Liver (tissue), 9 donors: Measurements from ENCODE around the gene FXYD7. TPM values are rescaled to one million over a fixed set of nuclear protein-coding genes. Genes with fewer than 3 reads are reported as not detected.

Experiments
- DNase-seq: peaks from one replicate; pipeline ENCODE4 v3.0.0-alpha.2; 2017; ENCODE audit warnings: low spot score
- H3K27ac ChIP-seq, 2 donors: one replicate each; pipeline ENCODE4 v1.7.0; 2013; ENCODE audit warnings: inconsistent platforms in 2 of 2, low read length in 2 of 2, control low read depth in 1 of 2, low read depth in 1 of 2, mild to moderate bottlenecking in 1 of 2
- H3K27me3 ChIP-seq, 4 donors: one replicate each; pipeline versions ENCODE4 v1.6.1 to v1.7.0; 2013; ENCODE audit warnings: low read length in 3 of 4, inconsistent platforms in 1 of 4, mild to moderate bottlenecking in 1 of 4, moderate library complexity in 1 of 4; ENCODE audit not compliant: control insufficient read depth in 4 of 4, insufficient read depth in 4 of 4
- H3K36me3 ChIP-seq, 4 donors: one replicate each; pipeline versions ENCODE4 v1.6.1 to v1.7.0; 2013; ENCODE audit warnings: low read length in 3 of 4, mild to moderate bottlenecking in 3 of 4, low read depth in 1 of 4, moderate library complexity in 1 of 4; ENCODE audit not compliant: control insufficient read depth in 4 of 4, insufficient read depth in 3 of 4
- H3K4me1 ChIP-seq, 4 donors: one replicate each; pipeline versions ENCODE4 v1.6.1 to v1.7.0; 2013; ENCODE audit warnings: low read length in 3 of 4, mild to moderate bottlenecking in 3 of 4, moderate library complexity in 1 of 4; ENCODE audit not compliant: control insufficient read depth in 4 of 4, insufficient read depth in 4 of 4
- H3K4me3 ChIP-seq, 3 donors: one replicate each; pipeline versions ENCODE4 v1.6.1 to v1.7.0; 2013; ENCODE audit warnings: low read length in 3 of 3, control low read depth in 1 of 3, low read depth in 1 of 3, mild to moderate bottlenecking in 1 of 3
- H3K9ac ChIP-seq, 2 donors: one replicate each; pipeline ENCODE4 v1.7.0; 2013; ENCODE audit warnings: low read length in 2 of 2, mild to moderate bottlenecking in 2 of 2, moderate library complexity in 2 of 2, control low read depth in 1 of 2, low read depth in 1 of 2
- H3K9me3 ChIP-seq, 4 donors: one replicate each; pipeline versions ENCODE4 v1.6.1 to v1.7.0; 2013; ENCODE audit warnings: low read length in 3 of 4; ENCODE audit not compliant: control insufficient read depth in 4 of 4
- EGR1 ChIP-seq, 2 donors: IDR thresholded peaks; 2 replicates each; pipeline ENCODE4 v1.6.1; 2016 to 2018; ENCODE audit warnings: antibody characterized with exemption in 2 of 2, low read depth in 2 of 2
- FOXA1 ChIP-seq: IDR thresholded peaks from 2 replicates; pipeline ENCODE4 v1.6.1; 2016; ENCODE audit warnings: antibody characterized with exemption
- FOXA2 ChIP-seq: IDR thresholded peaks from 2 replicates; pipeline ENCODE4 v1.6.1; 2016; ENCODE audit warnings: antibody characterized with exemption
- GABPA ChIP-seq, 2 donors: IDR thresholded peaks in 1 of 2; conservative IDR thresholded peaks in 1 of 2; 2 replicates each; pipeline ENCODE4 v1.6.1; 2016; ENCODE audit warnings: antibody characterized with exemption in 2 of 2, mild to moderate bottlenecking in 1 of 2, moderate library complexity in 1 of 2
- HNF4A ChIP-seq, 2 donors: conservative IDR thresholded peaks; 2 replicates each; pipeline ENCODE4 v1.6.1; 2016; ENCODE audit warnings: antibody characterized with exemption in 2 of 2, mild to moderate bottlenecking in 2 of 2
- HNF4G ChIP-seq: IDR thresholded peaks from 2 replicates; pipeline ENCODE4 v1.6.1; 2016; ENCODE audit warnings: antibody characterized with exemption
- JUND ChIP-seq, 2 donors: IDR thresholded peaks; 2 replicates each; pipeline ENCODE4 v1.6.1; 2016; ENCODE audit warnings: antibody characterized with exemption in 2 of 2
- NR2F2 ChIP-seq: IDR thresholded peaks from 2 replicates; pipeline ENCODE4 v1.6.1; 2016; ENCODE audit warnings: antibody characterized with exemption
- RAD21 ChIP-seq, 2 donors: IDR thresholded peaks; 2 replicates each; pipeline ENCODE4 v1.6.1; 2016; ENCODE audit warnings: antibody characterized with exemption in 2 of 2, mild to moderate bottlenecking in 2 of 2
- RXRA ChIP-seq, 2 donors: IDR thresholded peaks; 2 replicates each; pipeline ENCODE4 v1.6.1; 2017 to 2018; ENCODE audit warnings: antibody characterized with exemption in 2 of 2, mild to moderate bottlenecking in 1 of 2
- SP1 ChIP-seq: IDR thresholded peaks from 2 replicates; pipeline ENCODE4 v1.6.1; 2018; ENCODE audit warnings: antibody characterized with exemption, mild to moderate bottlenecking
- TAF1 ChIP-seq: conservative IDR thresholded peaks from 2 replicates; pipeline ENCODE4 v1.6.1; 2016; ENCODE audit warnings: antibody characterized with exemption, mild to moderate bottlenecking
- YY1 ChIP-seq: IDR thresholded peaks from 2 replicates; pipeline ENCODE4 v1.6.1; 2016; ENCODE audit warnings: antibody characterized with exemption, mild to moderate bottlenecking
- WGBS: extraction: QIAGEN DNeasy Blood & Tissue Kit; methylation state at CpG from one replicate; pipeline ENCODE4 v1.1.7; 2013; 5-methylcytosine and 5-hydroxymethylcytosine counted together
- polyA plus RNA-seq, 2 donors: library from polyadenylated mRNA; stranded (reverse) in 1 of 2; unstranded in 1 of 2; fragments of 200-250 nt in 1 of 2; fragments of >200 nt in 1 of 2; fragmentation: Nextera tagmentation in 1 of 2; extraction: Ambion mirVana in 1 of 2; gene quantifications; one replicate each; pipeline versions ENCODE4 v1.2.1 to v1.2.3, GENCODE V29; 2013 to 2015
- total RNA-seq, 2 donors: library from RNA; depleted of rRNA; stranded (reverse); fragments of >200 nt; gene quantifications; one replicate each; pipeline ENCODE4 v1.2.3, GENCODE V29; 2014
- TF ChIP-seq, protein P1 (sequence below): fragments of 150-350 bp; IDR thresholded peaks from 2 replicates; pipeline ENCODE4 v1.5.1; 2017; ENCODE audit warnings: improper control_type of control experiment, low read depth, low read length; ENCODE audit not compliant: missing input control
- TF ChIP-seq, protein P2 (sequence below): IDR thresholded peaks from 2 replicates; pipeline ENCODE4 v1.6.1; 2016; ENCODE audit warnings: antibody characterized with exemption
- TF ChIP-seq, protein P3 (sequence below): IDR thresholded peaks from 2 replicates; pipeline ENCODE4 v1.6.1; 2016; ENCODE audit warnings: antibody characterized with exemption
- TF ChIP-seq, protein P4 (sequence below): IDR thresholded peaks from 2 replicates; pipeline ENCODE4 v1.6.1; 2016; ENCODE audit warnings: antibody characterized with exemption, mild to moderate bottlenecking
- TF ChIP-seq, protein P5 (sequence below): IDR thresholded peaks from 2 replicates; pipeline ENCODE4 v1.6.1; 2016; ENCODE audit warnings: antibody characterized with exemption
- donor health status: healthy.
- donor health status: healthy.
- donor health status: healthy.
- donor health status: healthy.
- donor health status: healthy.

FXYD7 gene
- total and polyA plus RNA-seq, 4 donors, result 0.08 to 0.09 TPM; not detected in 2

DNA sequence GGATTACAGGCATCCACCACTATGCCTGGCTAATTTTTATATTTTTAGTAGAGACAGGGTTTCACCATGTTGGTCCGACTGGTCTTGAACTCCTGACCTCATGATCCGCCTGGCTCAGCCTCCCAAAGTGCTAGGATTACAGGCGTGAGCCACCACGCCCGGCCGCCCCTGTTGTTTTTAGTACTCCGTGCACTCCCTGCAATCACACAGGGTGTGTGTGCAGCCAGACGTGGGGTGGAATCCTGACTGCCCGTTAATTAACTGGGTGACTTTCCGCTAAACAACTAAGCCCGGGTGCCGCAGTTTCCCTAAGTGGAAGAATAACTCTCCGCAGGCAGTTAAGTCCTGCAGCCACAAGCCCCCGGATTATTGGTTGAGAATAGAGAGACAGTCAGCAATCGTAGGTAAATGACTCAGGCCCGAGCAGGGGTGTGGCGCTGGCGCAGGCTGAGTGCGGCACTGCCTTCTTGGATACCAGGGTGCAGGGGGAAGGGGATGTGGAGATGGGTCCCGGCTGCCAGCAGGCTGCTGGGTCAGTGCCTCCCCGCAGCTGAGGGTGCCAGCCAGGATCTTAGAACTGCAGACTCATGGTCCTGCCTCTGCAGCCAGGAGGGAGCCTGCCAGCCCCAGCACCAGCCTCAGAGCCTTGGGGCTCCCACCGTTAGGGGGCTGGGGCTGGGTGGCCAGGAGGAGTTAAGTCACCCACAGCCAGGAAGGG, 33.5 kb upstream of the FXYD7 start:
- Histone ChIP-seq H3K27me3 (no peaks in the 10 kb centered on the region), H3K36me3 (no peaks in the 10 kb centered on the region), H3K9me3 (no peaks in the 10 kb centered on the region), H3K4me1 (peaks cover 0 to 2% (median 1%) of the 10 kb centered on the region in 4 donors), H3K4me3 (no peak overlapping the region), H3K27ac (no peak overlapping the region), H3K9ac (no peak overlapping the region)
- WGBS, result 81% methylated on average over 22 of the region's 22 CpGs
- TF ChIP-seq JUND (IDR thresholded peaks at IDR 0.05) (no peak), TAF1 (no peak)
- TF ChIP-seq, protein P1, sequence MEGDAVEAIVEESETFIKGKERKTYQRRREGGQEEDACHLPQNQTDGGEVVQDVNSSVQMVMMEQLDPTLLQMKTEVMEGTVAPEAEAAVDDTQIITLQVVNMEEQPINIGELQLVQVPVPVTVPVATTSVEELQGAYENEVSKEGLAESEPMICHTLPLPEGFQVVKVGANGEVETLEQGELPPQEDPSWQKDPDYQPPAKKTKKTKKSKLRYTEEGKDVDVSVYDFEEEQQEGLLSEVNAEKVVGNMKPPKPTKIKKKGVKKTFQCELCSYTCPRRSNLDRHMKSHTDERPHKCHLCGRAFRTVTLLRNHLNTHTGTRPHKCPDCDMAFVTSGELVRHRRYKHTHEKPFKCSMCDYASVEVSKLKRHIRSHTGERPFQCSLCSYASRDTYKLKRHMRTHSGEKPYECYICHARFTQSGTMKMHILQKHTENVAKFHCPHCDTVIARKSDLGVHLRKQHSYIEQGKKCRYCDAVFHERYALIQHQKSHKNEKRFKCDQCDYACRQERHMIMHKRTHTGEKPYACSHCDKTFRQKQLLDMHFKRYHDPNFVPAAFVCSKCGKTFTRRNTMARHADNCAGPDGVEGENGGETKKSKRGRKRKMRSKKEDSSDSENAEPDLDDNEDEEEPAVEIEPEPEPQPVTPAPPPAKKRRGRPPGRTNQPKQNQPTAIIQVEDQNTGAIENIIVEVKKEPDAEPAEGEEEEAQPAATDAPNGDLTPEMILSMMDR, result no peak
- no peak for DNase-seq

DNA sequence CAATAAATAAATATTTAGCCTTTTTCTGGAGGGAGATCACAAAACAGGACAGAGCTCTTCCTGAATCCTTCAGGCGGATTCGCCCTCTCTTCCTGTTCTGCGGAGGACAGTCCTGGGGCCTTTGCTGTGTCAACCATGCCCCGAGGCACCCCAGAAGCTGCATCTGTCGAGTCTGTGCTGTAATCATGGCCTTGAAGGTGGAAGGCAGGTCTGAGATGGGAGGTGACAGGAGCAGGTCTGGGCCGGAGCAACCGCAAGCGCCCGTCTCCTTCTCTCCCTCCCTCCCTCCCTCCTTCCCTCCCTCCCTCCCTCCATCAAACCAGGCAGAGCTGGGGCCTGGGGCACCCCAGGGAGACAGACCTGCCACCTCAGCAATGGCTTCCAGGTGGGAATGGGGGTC, 32.1 kb upstream of the FXYD7 start:
- Histone ChIP-seq H3K27ac (no peak overlapping the region), H3K9ac (no peak overlapping the region), H3K36me3 (no peaks in the 10 kb centered on the region), H3K9me3 (no peaks in the 10 kb centered on the region), H3K4me3 (no peak overlapping the region), H3K4me1 (peaks cover 2 to 9% (median 5%) of the 10 kb centered on the region in 4 donors), H3K27me3 (no peaks in the 10 kb centered on the region)
- TF ChIP-seq GABPA (IDR thresholded peaks at IDR 0.05 in 1 of 2, conservative IDR thresholded peaks at IDR 0.05 in 1 of 2) (no peak), RXRA (IDR thresholded peaks at IDR 0.05) (no peak), EGR1 (IDR thresholded peaks at IDR 0.05; ENCODE audit: low read depth in 2 of 2) (no peak), HNF4G (no peak), FOXA2 (no peak), NR2F2 (no peak), HNF4A (conservative IDR thresholded peaks at IDR 0.05) (no peak), RAD21 (IDR thresholded peaks at IDR 0.05) (no peak), JUND (IDR thresholded peaks at IDR 0.05) (no peak), YY1 (no peak), FOXA1 (no peak), TAF1 (no peak), SP1 (no peak)
- TF ChIP-seq, protein P2, sequence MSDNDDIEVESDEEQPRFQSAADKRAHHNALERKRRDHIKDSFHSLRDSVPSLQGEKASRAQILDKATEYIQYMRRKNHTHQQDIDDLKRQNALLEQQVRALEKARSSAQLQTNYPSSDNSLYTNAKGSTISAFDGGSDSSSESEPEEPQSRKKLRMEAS, result no peak
- TF ChIP-seq, protein P3, sequence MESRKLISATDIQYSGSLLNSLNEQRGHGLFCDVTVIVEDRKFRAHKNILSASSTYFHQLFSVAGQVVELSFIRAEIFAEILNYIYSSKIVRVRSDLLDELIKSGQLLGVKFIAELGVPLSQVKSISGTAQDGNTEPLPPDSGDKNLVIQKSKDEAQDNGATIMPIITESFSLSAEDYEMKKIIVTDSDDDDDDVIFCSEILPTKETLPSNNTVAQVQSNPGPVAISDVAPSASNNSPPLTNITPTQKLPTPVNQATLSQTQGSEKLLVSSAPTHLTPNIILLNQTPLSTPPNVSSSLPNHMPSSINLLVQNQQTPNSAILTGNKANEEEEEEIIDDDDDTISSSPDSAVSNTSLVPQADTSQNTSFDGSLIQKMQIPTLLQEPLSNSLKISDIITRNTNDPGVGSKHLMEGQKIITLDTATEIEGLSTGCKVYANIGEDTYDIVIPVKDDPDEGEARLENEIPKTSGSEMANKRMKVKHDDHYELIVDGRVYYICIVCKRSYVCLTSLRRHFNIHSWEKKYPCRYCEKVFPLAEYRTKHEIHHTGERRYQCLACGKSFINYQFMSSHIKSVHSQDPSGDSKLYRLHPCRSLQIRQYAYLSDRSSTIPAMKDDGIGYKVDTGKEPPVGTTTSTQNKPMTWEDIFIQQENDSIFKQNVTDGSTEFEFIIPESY, result no peak
- TF ChIP-seq, protein P1, result no peak
- TF ChIP-seq, protein P4, sequence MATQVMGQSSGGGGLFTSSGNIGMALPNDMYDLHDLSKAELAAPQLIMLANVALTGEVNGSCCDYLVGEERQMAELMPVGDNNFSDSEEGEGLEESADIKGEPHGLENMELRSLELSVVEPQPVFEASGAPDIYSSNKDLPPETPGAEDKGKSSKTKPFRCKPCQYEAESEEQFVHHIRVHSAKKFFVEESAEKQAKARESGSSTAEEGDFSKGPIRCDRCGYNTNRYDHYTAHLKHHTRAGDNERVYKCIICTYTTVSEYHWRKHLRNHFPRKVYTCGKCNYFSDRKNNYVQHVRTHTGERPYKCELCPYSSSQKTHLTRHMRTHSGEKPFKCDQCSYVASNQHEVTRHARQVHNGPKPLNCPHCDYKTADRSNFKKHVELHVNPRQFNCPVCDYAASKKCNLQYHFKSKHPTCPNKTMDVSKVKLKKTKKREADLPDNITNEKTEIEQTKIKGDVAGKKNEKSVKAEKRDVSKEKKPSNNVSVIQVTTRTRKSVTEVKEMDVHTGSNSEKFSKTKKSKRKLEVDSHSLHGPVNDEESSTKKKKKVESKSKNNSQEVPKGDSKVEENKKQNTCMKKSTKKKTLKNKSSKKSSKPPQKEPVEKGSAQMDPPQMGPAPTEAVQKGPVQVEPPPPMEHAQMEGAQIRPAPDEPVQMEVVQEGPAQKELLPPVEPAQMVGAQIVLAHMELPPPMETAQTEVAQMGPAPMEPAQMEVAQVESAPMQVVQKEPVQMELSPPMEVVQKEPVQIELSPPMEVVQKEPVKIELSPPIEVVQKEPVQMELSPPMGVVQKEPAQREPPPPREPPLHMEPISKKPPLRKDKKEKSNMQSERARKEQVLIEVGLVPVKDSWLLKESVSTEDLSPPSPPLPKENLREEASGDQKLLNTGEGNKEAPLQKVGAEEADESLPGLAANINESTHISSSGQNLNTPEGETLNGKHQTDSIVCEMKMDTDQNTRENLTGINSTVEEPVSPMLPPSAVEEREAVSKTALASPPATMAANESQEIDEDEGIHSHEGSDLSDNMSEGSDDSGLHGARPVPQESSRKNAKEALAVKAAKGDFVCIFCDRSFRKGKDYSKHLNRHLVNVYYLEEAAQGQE, result no peak
- TF ChIP-seq, protein P5, sequence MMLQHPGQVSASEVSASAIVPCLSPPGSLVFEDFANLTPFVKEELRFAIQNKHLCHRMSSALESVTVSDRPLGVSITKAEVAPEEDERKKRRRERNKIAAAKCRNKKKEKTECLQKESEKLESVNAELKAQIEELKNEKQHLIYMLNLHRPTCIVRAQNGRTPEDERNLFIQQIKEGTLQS, result no peak
- no peak for DNase-seq
- 78% methylated on average over 9 of the region's 9 CpGs for WGBS
